Hepatocyte (in vitro differentiated cells): ENCODE results near the gene CXorf66. TPM values are rescaled to one million over a fixed set of nuclear protein-coding genes. Genes with fewer than 3 reads are reported as not detected.

Source experiments
- microRNA counts: library from miRNA; unstranded; fragments of <30 nt; microRNA quantifications from one replicate; lab custom pipeline; 2017
- microRNA-seq: library from miRNA; unstranded; fragments of <30 nt; microRNA quantifications from one replicate; pipeline ENCODE4, GENCODE V29; 2017
- polyA plus RNA-seq: library from polyadenylated mRNA; unstranded; fragments of >200 nt; fragmentation: Nextera tagmentation; extraction: Ambion mirVana; gene quantifications from 2 replicates; pipeline ENCODE4 v1.2.1, GENCODE V29; 2016
- small RNA-seq: library from RNA; depleted of rRNA; stranded (forward); fragments of <200 nt; gene quantifications from one replicate; pipeline ENCODE3, GENCODE V24; 2014
- total RNA-seq: library from RNA; depleted of rRNA; stranded (reverse); fragments of >200 nt; gene quantifications from 2 replicates; pipeline ENCODE4 v1.2.3, GENCODE V29; 2014

CXorf66 gene
- total and polyA plus RNA-seq, 2 experiments from 2014 or later = not detected

MicroRNAs encoded within 50 kb of the gene (microRNA counts, 767-probe panel; counts per million panel counts)
- not detected for microRNA hsa-miR-505-3p (lab: Ali Mortazavi, UCI)

Small RNAs within 50 kb of the gene (microRNA-seq; reads per million reads assigned to microRNA genes)
- 481 reads per million, percentile 72 among the genes with 10 or more reads in this experiment for gene MIR505

Small RNAs within 50 kb of the gene (small RNA-seq; reads per million reads assigned to genes)
- gene MIR505 (3.7 reads per million, percentile 91 among the genes with 10 or more reads in this experiment), gene RF00425 (not detected)

Other genes with a start within 250 kb of the CXorf66 start
- gene ATP11C, start 32.5 kb downstream of the CXorf66 start, total RNA-seq = 22.3 and 25.0 TPM in 2 replicates
- 8.1 and 8.5 TPM in 2 replicates for gene ATP11C, start 32.5 kb downstream of the CXorf66 start, polyA plus RNA-seq